Stimulated activated CD8-positive, alpha-beta memory T cell treated with anti-CD3 and anti-CD28 coated beads, Interleukin-2, amount 100 ng/mL, for 48 hours (primary cell): ENCODE measurements around the gene SPINT3.
A peak's percentile ranks its signal among the peaks of the same experiment; 100 is the strongest.
"Not testable (repeated sequence)": the region's sequence is repeated elsewhere in the genome, so short reads cannot be mapped to it uniquely, and the experiment has no call there.

Source experiments
- DNase-seq, 2 donors: peaks; one replicate each; pipeline ENCODE4 v3.0.0-alpha.2; 2020; ENCODE audit warnings: low read depth in 2 of 2

The SPINT3 gene

GRCh38 chr20:45502561-45502960, 12.9 kb downstream of the SPINT3 start:
- no peak for DNase-seq

GRCh38 chr20:45501600-45501999, 13.8 kb downstream of the SPINT3 start:
- DNase-seq: no peak

- DNase-seq: no peak
These were observed 15.4 kb downstream of the SPINT3 start for GRCh38 chr20:45500022-45500421.

- DNase-seq: no peak
These were observed 17.4 kb downstream of the SPINT3 start for GRCh38 chr20:45497971-45498494.

GRCh38 chr20:45496166-45496565, 19.3 kb downstream of the SPINT3 start:
- DNase-seq: no peak

GRCh38 chr20:45495501-45495941, 19.9 kb downstream of the SPINT3 start:
- no peak for DNase-seq

GRCh38 chr20:45489083-45489531, 26.3 kb downstream of the SPINT3 start:
- no peak for DNase-seq

GRCh38 chr20:45487231-45487635, 28.2 kb downstream of the SPINT3 start:
- no peak for DNase-seq

- DNase-seq: no peak
These were observed 30.0 kb downstream of the SPINT3 start for GRCh38 chr20:45485388-45485787.

GRCh38 chr20:45484676-45485075, 30.7 kb downstream of the SPINT3 start:
- DNase-seq: no peak

- no peak for DNase-seq
These were observed 35.6 kb downstream of the SPINT3 start for GRCh38 chr20:45479822-45480221.

GRCh38 chr20:45477530-45478148, 37.8 kb downstream of the SPINT3 start:
- DNase-seq: not testable (repeated sequence)

GRCh38 chr20:45472286-45472685, 43.1 kb downstream of the SPINT3 start:
- DNase-seq: not testable (repeated sequence)

- DNase-seq: no peak
These were observed 44.5 kb downstream of the SPINT3 start for GRCh38 chr20:45470937-45471336.

- peak in 1 of 2 donors; percentile 21 for DNase-seq
These were observed 45.0 kb downstream of the SPINT3 start for GRCh38 chr20:45470262-45470931.

- no peak for DNase-seq
These were observed 45.8 kb downstream of the SPINT3 start, which contains the start of gene WFDC2 for GRCh38 chr20:45469336-45470261. WFDC2 (plus strand) TSS chr20:45469753; CDS start chr20:45469782, 29 bp downstream.

- no peak for DNase-seq
These were observed 47.6 kb downstream of the SPINT3 start for GRCh38 chr20:45467861-45468260.

- no peak for DNase-seq
These were observed 48.2 kb downstream of the SPINT3 start for GRCh38 chr20:45467172-45467571.

- no peak for DNase-seq
These were observed 49.7 kb downstream of the SPINT3 start for GRCh38 chr20:45465491-45466266.

GRCh38 chr20:45463709-45464108, 51.7 kb downstream of the SPINT3 start:
- DNase-seq: no peak
